Psoas muscle (tissue), 8 donors: ENCODE measurements around the gene LRFN2. TPM values are rescaled to one million over a fixed set of nuclear protein-coding genes. Genes with fewer than 3 reads are reported as not detected.

Experiments
- ATAC-seq, 4 donors: fragments of 200-7000 bp; cut with Tn5 transposase; one replicate each; pipeline ENCODE4 v1.9.1; 2020; ENCODE audit warnings: moderate library complexity in 3 of 4, mild to moderate bottlenecking in 2 of 4
- DNase-seq, 2 donors: peaks; one replicate each; pipeline ENCODE4 v3.0.0-alpha.2; 2020
- H3K27ac ChIP-seq: fragments of 200-600 bp; one replicate; pipeline ENCODE4 v1.8.0; 2022
- H3K27me3 ChIP-seq, 3 donors: fragments of 200-600 bp in 1 of 3; one replicate each; pipeline versions ENCODE4 v1.6.1 to v1.8.0; 2013 to 2022; ENCODE audit warnings: low read length in 2 of 3, mild to moderate bottlenecking in 2 of 3, moderate library complexity in 1 of 3; ENCODE audit not compliant: insufficient read depth in 3 of 3
- H3K36me3 ChIP-seq, 2 donors: fragments of 200-600 bp in 1 of 2; one replicate each; pipeline versions ENCODE4 v1.6.1 to v1.8.0; 2013 to 2022; ENCODE audit warnings: low read depth in 1 of 2, mild to moderate bottlenecking in 1 of 2, moderate library complexity in 1 of 2; ENCODE audit not compliant: insufficient read depth in 1 of 2
- H3K4me1 ChIP-seq: fragments of 200-600 bp; one replicate; pipeline ENCODE4 v1.8.0; 2022
- H3K4me3 ChIP-seq: fragments of 200-600 bp; one replicate; pipeline ENCODE4 v1.8.0; 2022; ENCODE audit warnings: mild to moderate bottlenecking
- H3K9me3 ChIP-seq: fragments of 200-600 bp; one replicate; pipeline ENCODE4 v1.8.0; 2022
- CTCF ChIP-seq: fragments of 200-600 bp; IDR thresholded peaks from one replicate; pipeline ENCODE4 v1.8.0; 2022; ENCODE audit warnings: antibody characterized with exemption
- WGBS, 3 donors: extraction: QIAGEN DNeasy Blood & Tissue Kit; methylation state at CpG; one replicate each; pipeline versions ENCODE4 v1.1.6 to v1.1.7; 2013; 5-methylcytosine and 5-hydroxymethylcytosine counted together
- intact Hi-C, 2 donors: fragments of 100-400 bp; cut with DNase I; formaldehyde crosslinking; loops; one replicate each; pipeline versions ENCODE4 v1.11.0 to v1.14.2; 2022
- polyA plus RNA-seq, 3 donors: library from polyadenylated mRNA; stranded (reverse); fragments of 200-250 nt; gene quantifications; one replicate each; pipeline ENCODE4 v1.2.3, GENCODE V29; 2013
- total RNA-seq, 4 donors: library from RNA; stranded (reverse); fragmentation: NEBNext Ultra II Directional in 2 of 4; extraction: Animal tissue kit (Norgen Biotek cat#: 25700) in 2 of 4; gene quantifications; one replicate each; pipeline versions ENCODE4 v1.2.1 to v1.2.4, GENCODE V29; 2021 to 2023
- donor health status: healthy with polysubstance abuse.
- donor health status: DM: no; HTN: no; CAD: no; lungs with moderate emphysema.
- donor health status: Bipolar disorder and iron deficiency.
- donor health status: healthy.
- donor health status: DM: yes; HTN: yes; CAD: no.
- donor health status: DM: no; HTN: no; CAD: no.
- donor health status: DM: no; HTN: no; CAD: no.
- donor health status: DM: yes; HTN: yes; CAD: no.

LRFN2 gene
- total and polyA plus RNA-seq, 7 donors: 0.06 TPM; not detected in 6

- Histone ChIP-seq H3K27ac (no peak overlapping the region), H3K27me3 (no peaks in the 10 kb centered on the region), H3K4me3 (no peak overlapping the region), H3K4me1 (peaks cover 9% of the 10 kb centered on the region), H3K36me3 (no peaks in the 10 kb centered on the region), H3K9me3 (no peaks in the 10 kb centered on the region)
- no peak for TF ChIP-seq CTCF
- intact Hi-C loops: no loop called here
- WGBS, 3 donors: 96 to 98% (median 97%) methylated on average over 11 of the region's 11 CpGs
- ATAC-seq (no peak), DNase-seq (no peak)
Measured at GRCh38 chr6:40378725-40379074, 208.5 kb downstream of the LRFN2 start.

GRCh38 chr6:40378071-40378724 lies 209.0 kb downstream of the LRFN2 start:
- WGBS, 3 donors: 87 to 93% (median 92%) methylated on average over 21 of the region's 21 CpGs
- no peaks in the 10 kb centered on the region for H3K9me3 ChIP-seq
- peak in 1 of 4 donors; percentile 34 for ATAC-seq
- intact Hi-C loops: no loop called here
- H3K4me1 ChIP-seq: peaks cover 9% of the 10 kb centered on the region
- no peak overlapping the region for H3K27ac ChIP-seq
- H3K27me3 ChIP-seq: no peaks in the 10 kb centered on the region
- no peak for TF ChIP-seq CTCF
- no peak overlapping the region for H3K4me3 ChIP-seq
- no peaks in the 10 kb centered on the region for H3K36me3 ChIP-seq
- no peak for DNase-seq

GRCh38 chr6:40377173-40377806 lies 209.9 kb downstream of the LRFN2 start:
- no peak overlapping the region for H3K4me3 ChIP-seq
- H3K27ac ChIP-seq: no peak overlapping the region
- DNase-seq: no peak

GRCh38 chr6:40376113-40376650 lies 211.0 kb downstream of the LRFN2 start:
- DNase-seq (no peak), ATAC-seq (peak; percentile 61 to 80 (median 65))
- H3K27me3 ChIP-seq: no peaks in the 10 kb centered on the region
- no peaks in the 10 kb centered on the region for H3K9me3 ChIP-seq
- H3K27ac ChIP-seq: peak overlapping the region; percentile 30
- intact Hi-C loops: no loop called here
- H3K36me3 ChIP-seq: no peaks in the 10 kb centered on the region
- no peak overlapping the region for H3K4me3 ChIP-seq
- no peak for TF ChIP-seq CTCF
- 17 to 25% (median 19%) methylated on average over 1 of the region's 1 CpG for WGBS, 3 donors
- peaks cover 9% of the 10 kb centered on the region for H3K4me1 ChIP-seq

More at GRCh38 chr6:40377173-40377806, 209.9 kb downstream of the LRFN2 start:
- H3K4me1 ChIP-seq: peaks cover 9% of the 10 kb centered on the region
- H3K27me3 ChIP-seq: no peaks in the 10 kb centered on the region
- no peak for TF ChIP-seq CTCF
- 88 to 95% (median 89%) methylated on average over 2 of the region's 2 CpGs for WGBS, 3 donors
- no peaks in the 10 kb centered on the region for H3K9me3 ChIP-seq
- intact Hi-C loops: no loop called here
- H3K36me3 ChIP-seq: no peaks in the 10 kb centered on the region
- ATAC-seq: no peak
